Mononuclear cell (primary cell): ENCODE data around the gene IPP. TPM values are rescaled to one million over a fixed set of nuclear protein-coding genes. Genes with fewer than 3 reads are reported as not detected.
"Not testable (repeated sequence)": the region's sequence is repeated elsewhere in the genome, so short reads cannot be mapped to it uniquely, and the experiment has no call there.

ENCODE experiments used
- H3K27me3 ChIP-seq: 2 replicates; pipeline ENCODE4 v1.6.0; 2011; ENCODE audit warnings: low read length, control low read depth; ENCODE audit not compliant: insufficient read depth
- H3K4me1 ChIP-seq: 2 replicates; pipeline ENCODE4 v1.5.1; 2011; ENCODE audit warnings: mild to moderate bottlenecking, low read length, control low read depth; ENCODE audit not compliant: insufficient read depth
- H3K4me3 ChIP-seq: 2 replicates; pipeline ENCODE4 v1.5.1; 2011; ENCODE audit warnings: mild to moderate bottlenecking, low read length, moderate library complexity
- H3K9me3 ChIP-seq: 2 replicates; pipeline ENCODE4 v1.5.1; 2011; ENCODE audit warnings: low read depth, mild to moderate bottlenecking, control low read depth, low read length
- total RNA-seq: library from RNA; depleted of rRNA; stranded (reverse); fragments of >200 nt; gene quantifications from one replicate; pipeline ENCODE4 v1.2.3, GENCODE V29; 2012

The IPP gene
- total RNA-seq, 1 donor, result 2.4 TPM

GRCh38 chr1:45678489-45678888, 72.0 kb downstream of the IPP start:
- H3K9me3 ChIP-seq, result no peaks in the 10 kb centered on the region
- H3K4me1 ChIP-seq, result peaks cover 40% of the 10 kb centered on the region
- H3K27me3 ChIP-seq, result no peaks in the 10 kb centered on the region
- H3K4me3 ChIP-seq, result no peak overlapping the region

DNA sequence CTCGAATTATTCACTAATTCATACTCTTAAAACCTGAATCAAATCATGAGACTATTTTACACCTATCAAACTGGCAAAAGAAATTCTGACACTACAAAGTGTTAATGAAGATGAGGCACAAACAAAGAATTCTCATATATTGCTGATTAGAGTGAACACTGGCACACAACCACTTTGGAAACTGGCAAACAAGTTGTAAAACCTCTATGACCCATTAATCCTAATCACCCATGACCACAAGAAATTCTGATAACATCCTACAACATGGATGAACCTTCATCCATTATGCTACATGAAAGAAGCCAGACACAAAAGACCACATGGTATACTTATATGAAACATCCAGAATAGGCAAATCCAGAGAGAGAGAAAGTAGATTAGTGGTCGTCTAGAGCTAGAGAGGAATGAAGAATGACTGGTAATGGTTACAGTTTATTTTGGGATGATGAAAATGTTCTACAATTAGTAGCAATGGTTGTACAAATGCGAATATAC, 72.7 kb downstream of the IPP start:
- no peaks in the 10 kb centered on the region for H3K9me3 ChIP-seq
- H3K4me1 ChIP-seq, result peaks cover 39% of the 10 kb centered on the region
- H3K27me3 ChIP-seq, result no peaks in the 10 kb centered on the region
- no peak overlapping the region for H3K4me3 ChIP-seq

- H3K4me3 ChIP-seq, H3K9me3 ChIP-seq, H3K27me3 ChIP-seq: not testable (repeated sequence)
- peaks cover 37% of the 10 kb centered on the region for H3K4me1 ChIP-seq
Measured at GRCh38 chr1:45676553-45676952, 73.9 kb downstream of the IPP start.

- Histone ChIP-seq H3K4me1 (peaks cover 32% of the 10 kb centered on the region), H3K27me3 (no peaks in the 10 kb centered on the region), H3K9me3 (no peaks in the 10 kb centered on the region), H3K4me3 (no peak overlapping the region)
Measured at GRCh38 chr1:45674478-45674877, 76.0 kb downstream of the IPP start.

GRCh38 chr1:45673956-45674355, 76.5 kb downstream of the IPP start:
- Histone ChIP-seq H3K4me3 (no peak overlapping the region), H3K27me3 (no peaks in the 10 kb centered on the region), H3K4me1 (peaks cover 27% of the 10 kb centered on the region), H3K9me3 (no peaks in the 10 kb centered on the region)

GRCh38 chr1:45669859-45670655, 80.4 kb downstream of the IPP start:
- Histone ChIP-seq H3K27me3 (no peaks in the 10 kb centered on the region), H3K4me1 (peaks cover 19% of the 10 kb centered on the region), H3K9me3 (no peaks in the 10 kb centered on the region), H3K4me3 (no peak overlapping the region)

DNA sequence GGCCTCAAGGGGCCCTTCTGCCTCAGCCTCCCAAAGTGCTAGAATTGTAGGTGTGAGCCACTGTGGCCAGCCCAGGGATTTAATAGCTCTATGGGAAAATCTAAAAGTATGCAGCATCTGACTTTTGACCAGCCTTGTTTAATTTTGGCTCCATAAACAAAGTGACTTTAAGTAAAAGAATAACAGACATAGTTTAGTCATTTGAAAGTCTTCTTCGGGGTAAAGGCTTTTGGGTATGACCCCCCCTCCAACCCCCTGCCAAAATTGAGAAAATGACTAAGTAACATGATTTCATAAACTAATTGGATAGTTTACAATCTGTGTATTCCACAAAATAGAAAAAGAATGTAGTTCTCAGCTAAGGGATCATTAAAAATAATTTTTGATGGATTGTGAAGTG, 81.1 kb downstream of the IPP start:
- Histone ChIP-seq H3K27me3 (no peaks in the 10 kb centered on the region), H3K4me1 (peaks cover 19% of the 10 kb centered on the region), H3K9me3 (no peaks in the 10 kb centered on the region), H3K4me3 (no peak overlapping the region)

GRCh38 chr1:45668526-45668925, 81.9 kb downstream of the IPP start:
- Histone ChIP-seq H3K27me3 (no peaks in the 10 kb centered on the region), H3K9me3 (no peaks in the 10 kb centered on the region), H3K4me3 (no peak overlapping the region), H3K4me1 (peaks cover 15% of the 10 kb centered on the region)

DNA sequence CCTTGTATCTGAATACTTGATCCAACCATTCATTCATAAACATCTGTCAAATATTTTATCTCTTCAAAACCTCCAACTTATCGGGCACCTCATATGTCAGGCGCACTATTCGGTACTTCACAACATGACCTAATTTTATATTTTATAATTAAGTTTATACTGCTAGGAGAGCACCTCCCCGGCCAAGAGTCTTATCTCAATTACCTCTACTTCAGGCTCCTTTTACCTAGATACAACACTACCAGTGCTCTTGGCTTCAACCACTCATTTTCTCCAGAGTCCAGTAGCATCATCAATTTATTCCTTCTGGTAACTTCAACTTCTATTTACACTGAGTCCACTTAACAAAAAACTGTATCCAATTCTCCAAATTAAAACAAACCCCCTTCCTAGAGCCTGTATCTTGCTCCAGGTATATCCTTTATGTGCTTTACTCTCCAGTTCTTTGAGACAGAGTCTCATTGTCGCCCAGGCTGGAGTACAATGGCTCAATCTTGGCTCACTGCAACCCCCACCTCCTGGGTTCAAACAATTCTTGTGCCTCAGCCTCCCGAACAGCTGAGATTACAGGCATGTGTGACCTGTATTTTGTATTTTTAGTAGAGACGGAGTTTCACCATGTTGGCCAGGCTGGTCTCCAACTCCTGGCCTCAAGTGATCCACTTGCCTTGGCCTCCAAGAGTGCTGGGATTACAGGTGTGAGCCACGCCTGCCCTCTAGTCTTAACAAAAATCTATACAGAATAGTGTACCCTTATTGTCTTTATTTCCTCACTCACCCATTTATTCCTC, 82.9 kb downstream of the IPP start:
- Histone ChIP-seq H3K9me3 (no peaks in the 10 kb centered on the region), H3K4me3 (no peak overlapping the region), H3K27me3 (no peaks in the 10 kb centered on the region), H3K4me1 (peaks cover 8% of the 10 kb centered on the region)

- Histone ChIP-seq H3K9me3 (no peaks in the 10 kb centered on the region), H3K4me1 (peaks cover 8% of the 10 kb centered on the region), H3K27me3 (no peaks in the 10 kb centered on the region), H3K4me3 (no peak overlapping the region)
Measured at GRCh38 chr1:45666836-45667235, 83.6 kb downstream of the IPP start.

DNA sequence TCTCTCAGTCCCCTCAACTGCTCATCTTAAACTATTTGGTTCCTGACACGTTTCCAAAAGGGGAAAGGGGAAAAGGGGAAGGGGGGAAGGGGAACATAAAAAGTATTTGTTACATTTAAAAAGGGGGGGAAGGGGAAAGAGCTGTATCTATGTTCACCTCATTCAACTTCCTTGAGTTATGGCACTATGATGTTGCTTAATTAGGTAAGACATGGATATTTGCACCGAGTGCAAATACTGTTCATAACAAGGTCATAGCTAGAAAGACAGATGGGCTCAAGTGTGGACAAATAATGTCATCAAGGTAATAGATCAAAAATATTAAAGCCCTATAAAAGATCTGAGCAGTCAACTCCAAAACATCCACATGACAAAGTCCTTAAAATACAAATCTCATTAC, 90.1 kb downstream of the IPP start:
- Histone ChIP-seq H3K4me3 (no peak overlapping the region), H3K4me1 (no peaks in the 10 kb centered on the region), H3K9me3 (no peaks in the 10 kb centered on the region), H3K27me3 (no peaks in the 10 kb centered on the region)

DNA sequence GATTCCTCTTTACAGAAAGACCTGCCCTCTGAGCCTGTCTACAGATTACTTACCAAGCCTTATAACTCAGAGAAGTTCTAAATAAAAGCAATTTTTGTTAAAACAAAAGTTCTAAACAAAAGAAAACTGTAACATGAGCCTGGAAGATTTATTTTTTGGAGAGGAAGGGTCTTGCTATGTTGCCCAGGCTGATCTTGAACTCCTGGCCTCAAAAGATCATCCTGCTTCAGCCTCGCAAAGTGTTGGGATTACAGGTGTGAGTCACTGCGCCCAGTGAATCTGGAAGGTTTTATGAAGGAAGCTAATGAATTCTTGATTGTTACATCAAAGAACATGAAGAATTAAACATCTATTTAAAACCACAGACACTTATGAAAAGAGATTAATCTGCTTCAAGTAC, 91.2 kb downstream of the IPP start:
- H3K9me3 ChIP-seq, result no peaks in the 10 kb centered on the region
- H3K4me1 ChIP-seq, result no peaks in the 10 kb centered on the region
- no peaks in the 10 kb centered on the region for H3K27me3 ChIP-seq
- no peak overlapping the region for H3K4me3 ChIP-seq

- Histone ChIP-seq H3K4me1 (no peaks in the 10 kb centered on the region), H3K4me3 (no peak overlapping the region), H3K27me3 (no peaks in the 10 kb centered on the region), H3K9me3 (no peaks in the 10 kb centered on the region)
Measured at GRCh38 chr1:45658171-45658570, 92.3 kb downstream of the IPP start.

GRCh38 chr1:45656573-45657226, 93.8 kb downstream of the IPP start:
- no peaks in the 10 kb centered on the region for H3K9me3 ChIP-seq
- H3K4me3 ChIP-seq, result no peak overlapping the region
- no peaks in the 10 kb centered on the region for H3K27me3 ChIP-seq
- H3K4me1 ChIP-seq, result no peaks in the 10 kb centered on the region
